AG10803 (cell line): ENCODE measurements around the gene MTFR2.
A peak's percentile ranks its signal among the peaks of the same experiment; 100 is the strongest.

Source experiments
- DNase-seq: peaks from one replicate; pipeline ENCODE4 v3.0.0; 2010; ENCODE audit warnings: low read depth
- H3K4me3 ChIP-seq: 2 replicates; pipeline ENCODE4 v1.5.1; 2011; ENCODE audit warnings: mild to moderate bottlenecking, low read length, control low read depth
- CTCF ChIP-seq: conservative IDR thresholded peaks from 2 replicates; pipeline ENCODE4 v1.5.1; 2011; ENCODE audit warnings: mild to moderate bottlenecking, low read length, control low read depth, inconsistent platforms

The MTFR2 gene

GRCh38 chr6:136249811-136250685 is at the start of gene MTFR2:
TSS of gene MTFR2 (minus strand) at chr6:136250311. CDS start at chr6:136249099, 1,212 bp downstream.
- TF ChIP-seq CTCF, result no peak
- peak; percentile 99 for DNase-seq

GRCh38 chr6:136294621-136295020 is 44.5 kb upstream of the MTFR2 start:
- no peak for TF ChIP-seq CTCF
- no peak overlapping the region for H3K4me3 ChIP-seq
- DNase-seq, result no peak

More at GRCh38 chr6:136249811-136250685, at the start of gene MTFR2:
- H3K4me3 ChIP-seq, result peak within 1 kb of the TSS; percentile 88

GRCh38 chr6:136290410-136291010 is 40.4 kb upstream of the MTFR2 start:
- TF ChIP-seq CTCF, result no peak
- H3K4me3 ChIP-seq, result peak overlapping the region; percentile 77
- peak; percentile 96 for DNase-seq

DNA sequence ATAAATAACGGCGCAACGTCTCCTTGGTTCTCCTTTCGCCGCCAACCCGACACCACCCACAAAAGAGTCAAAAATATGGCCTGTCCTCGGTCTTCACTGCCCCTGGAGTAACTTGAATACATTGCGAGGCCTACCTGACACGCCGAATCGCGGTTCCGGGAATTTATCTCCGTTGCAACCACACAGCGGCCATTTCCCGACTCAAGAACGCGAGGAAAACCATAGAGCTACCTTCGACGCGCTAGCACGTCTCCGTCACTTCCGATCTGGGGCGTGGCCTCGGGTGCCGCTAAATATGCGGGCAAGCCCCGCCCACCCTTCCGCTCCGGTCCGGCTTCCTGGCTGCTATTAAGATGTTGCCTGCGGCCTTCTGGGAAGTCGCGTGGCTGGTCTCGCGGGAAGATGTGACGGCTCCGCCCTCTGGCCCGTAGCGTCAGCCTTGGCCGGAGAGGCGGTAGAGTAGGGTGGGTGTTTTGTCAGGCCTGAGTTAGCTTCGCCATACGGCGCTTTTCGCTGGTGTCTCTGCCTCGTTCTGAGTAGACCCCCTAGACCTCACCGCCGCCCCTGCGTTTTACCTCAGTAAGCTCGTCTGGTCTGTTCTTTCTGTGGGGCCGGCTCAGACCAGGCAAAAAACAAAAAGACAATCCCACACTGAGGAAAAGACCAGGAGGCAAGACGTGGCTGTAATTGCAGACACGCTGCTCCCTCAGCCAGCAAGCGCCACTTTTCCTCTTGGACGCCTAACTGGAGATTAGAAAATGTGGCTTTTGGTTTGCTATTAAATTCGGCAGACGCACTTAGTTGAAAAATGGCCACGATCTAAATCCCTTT is 39.7 kb upstream of the MTFR2 start, which contains the start of gene BCLAF1:
TSS of gene BCLAF1 (minus strand) at position 268 of the 831 bp plus-strand sequence. CDS start 9,980 bp downstream, outside the sequence.
- no peak for TF ChIP-seq CTCF
- peak within 1 kb of the TSS; percentile 99 for H3K4me3 ChIP-seq
- DNase-seq, result peak; percentile 100

DNA sequence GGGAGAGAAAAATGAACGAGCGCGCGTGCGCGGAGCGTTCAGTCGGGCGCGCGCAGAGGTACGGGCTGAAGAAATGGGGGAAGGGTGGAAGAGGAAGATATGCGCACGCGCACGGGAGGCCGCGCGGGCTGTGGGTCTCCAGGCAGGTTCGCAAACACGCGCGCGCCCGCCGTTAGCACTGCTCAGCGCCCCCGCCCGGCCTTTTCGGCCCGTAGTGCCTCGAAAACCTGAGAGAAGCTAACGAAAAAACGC is 39.1 kb upstream of the MTFR2 start:
- TF ChIP-seq CTCF, result no peak
- peak overlapping the region; percentile 99 for H3K4me3 ChIP-seq
- DNase-seq, result peak; percentile 85

GRCh38 chr6:136288566-136289326 is 38.6 kb upstream of the MTFR2 start:
- peak overlapping the region; percentile 99 for H3K4me3 ChIP-seq
- TF ChIP-seq CTCF, result peak; percentile 23
- DNase-seq, result peak; percentile 97
